SKM-1 (cell line): ENCODE results near the gene CLASP2.
"Not testable (repeated sequence)": the region's sequence is repeated elsewhere in the genome, so short reads cannot be mapped to it uniquely, and the experiment has no call there.

Source experiments
- DNase-seq: peaks from one replicate; lab custom pipeline; 2025; ENCODE audit not compliant: unreplicated experiment; lab: John Stamatoyannopoulos, UW

Gene CLASP2

GRCh38 chr3:33690341-33690740 lies 27.7 kb downstream of the CLASP2 start:
- no peak for DNase-seq

GRCh38 chr3:33687406-33688010 lies 30.5 kb downstream of the CLASP2 start:
- no peak for DNase-seq

DNA sequence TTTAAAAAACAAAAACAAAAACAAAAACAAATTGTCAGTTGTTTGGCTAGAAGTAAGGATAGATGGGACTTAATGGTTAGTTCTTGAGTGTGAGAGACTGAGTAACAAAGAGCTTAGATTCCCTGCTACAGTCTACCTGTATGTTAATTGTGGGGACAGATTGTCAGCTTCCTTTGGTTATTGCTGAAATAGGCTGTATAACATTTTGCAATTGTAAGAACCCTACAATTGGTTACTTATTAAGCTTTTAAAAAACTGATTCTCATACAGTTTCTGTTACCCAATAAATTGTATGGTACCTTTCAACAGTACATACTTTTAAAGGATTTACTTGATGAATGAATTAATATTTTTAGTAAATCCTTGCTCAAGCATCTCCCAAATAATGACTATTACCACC lies 35.3 kb downstream of the CLASP2 start:
- DNase-seq = no peak

DNA sequence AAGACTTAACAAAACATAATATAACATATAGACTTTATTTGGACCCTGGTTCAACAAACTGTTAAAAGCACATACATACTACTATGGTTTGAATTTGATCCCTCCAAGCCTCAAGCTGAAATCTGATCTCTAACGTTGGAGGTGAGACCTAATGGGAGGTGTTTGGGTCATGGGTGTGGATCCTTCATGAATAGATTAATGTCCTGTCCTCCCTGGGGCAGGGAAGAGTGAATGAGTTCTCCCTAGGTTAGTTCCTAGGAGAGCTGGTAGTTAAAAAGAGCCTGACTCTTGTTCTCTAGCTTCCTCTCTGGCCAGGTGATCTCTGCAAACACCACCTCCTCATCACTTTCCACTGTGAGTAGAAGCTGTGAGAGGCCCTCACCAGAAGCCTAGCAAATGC lies 36.4 kb downstream of the CLASP2 start:
- no peak for DNase-seq

DNA sequence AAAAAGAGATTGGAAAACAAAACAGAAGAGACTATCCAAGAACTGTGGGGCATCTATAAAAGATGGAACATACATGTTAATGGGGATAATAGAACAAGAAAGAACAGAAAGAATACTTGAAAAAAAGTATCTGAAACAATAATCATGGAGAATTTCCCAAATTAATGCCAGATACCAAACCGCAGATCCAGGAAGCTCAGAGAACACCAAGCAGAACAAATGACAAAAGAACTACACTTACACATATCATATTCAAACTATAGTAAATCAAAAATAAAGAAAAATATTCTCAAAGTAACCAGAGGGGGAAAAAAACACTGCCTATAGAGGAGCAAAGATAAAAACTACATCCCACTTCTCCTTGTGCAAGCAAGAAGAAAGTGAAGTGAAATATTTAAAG lies 40.0 kb downstream of the CLASP2 start:
- no peak for DNase-seq

DNA sequence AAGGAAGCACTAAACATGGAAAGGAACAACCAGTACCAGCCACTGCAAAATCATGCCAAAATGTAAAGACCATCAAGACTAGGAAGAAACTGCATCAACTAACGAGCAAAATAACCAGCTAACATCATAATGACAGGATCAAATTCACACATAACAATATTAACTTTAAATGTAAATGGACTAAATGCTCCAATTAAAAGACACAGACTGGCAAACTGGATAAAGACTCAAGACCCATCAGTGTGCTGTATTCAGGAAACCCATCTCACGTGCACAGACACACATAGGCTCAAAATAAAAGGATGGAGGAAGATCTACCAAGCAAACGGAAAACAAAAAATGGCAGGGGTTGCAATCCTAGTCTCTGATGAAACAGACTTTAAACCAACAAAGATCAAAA lies 44.6 kb downstream of the CLASP2 start:
- DNase-seq = not testable (repeated sequence)

GRCh38 chr3:33668618-33669017 lies 49.4 kb downstream of the CLASP2 start:
- no peak for DNase-seq

GRCh38 chr3:33665294-33665693 lies 52.8 kb downstream of the CLASP2 start:
- no peak for DNase-seq

- DNase-seq = peak; percentile 49
Observed at GRCh38 chr3:33664195-33664594, 53.9 kb downstream of the CLASP2 start.

- DNase-seq = no peak
Observed at GRCh38 chr3:33663042-33663441, 55.0 kb downstream of the CLASP2 start.

DNA sequence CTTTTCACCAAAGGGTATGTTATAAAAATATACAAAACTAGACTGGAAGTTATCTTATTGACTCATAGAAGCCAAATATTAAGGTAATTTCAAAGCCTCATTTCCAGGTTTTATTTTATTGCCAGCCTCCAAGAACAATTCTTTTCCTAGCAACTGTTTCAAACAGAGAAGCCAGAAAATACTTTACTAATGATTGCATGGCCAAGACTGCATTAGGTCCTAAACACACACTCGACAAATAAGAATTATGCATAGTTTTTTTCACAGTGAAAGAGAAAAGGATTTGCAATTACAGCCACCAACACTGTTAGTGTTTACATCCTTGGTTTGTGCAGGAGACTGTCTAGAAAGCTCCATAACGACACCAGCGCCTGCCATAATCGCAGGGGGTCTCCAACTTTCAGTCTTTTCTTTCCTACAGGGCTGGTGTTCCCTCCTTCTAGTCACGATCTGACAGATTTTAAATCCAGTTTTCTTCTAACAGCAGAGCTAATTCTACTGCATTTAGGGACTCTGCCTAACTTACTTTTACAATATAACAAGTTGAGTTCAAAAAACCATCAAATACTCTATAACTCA lies 58.1 kb downstream of the CLASP2 start:
- no peak for DNase-seq

GRCh38 chr3:33658991-33659848 lies 58.8 kb downstream of the CLASP2 start:
- DNase-seq = no peak

DNA sequence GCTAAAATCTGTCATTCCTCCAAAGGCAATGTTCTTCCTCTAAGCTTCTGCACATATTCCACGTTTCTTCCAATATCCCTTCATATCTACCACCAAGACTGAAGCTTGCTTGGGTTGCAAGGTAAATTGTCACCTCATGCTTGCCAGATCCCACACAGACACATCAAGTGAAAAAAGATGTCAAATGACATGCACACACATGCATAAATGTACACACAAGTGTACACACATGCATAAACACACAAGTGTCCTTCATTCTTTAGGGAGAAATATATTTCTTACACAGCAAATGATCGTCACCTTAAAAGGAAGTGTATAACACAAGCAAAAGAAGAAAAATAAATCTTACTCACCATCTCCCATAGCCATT lies 59.4 kb downstream of the CLASP2 start:
- DNase-seq = no peak

- DNase-seq = no peak
Observed at GRCh38 chr3:33658039-33658438, 60.0 kb downstream of the CLASP2 start.

DNA sequence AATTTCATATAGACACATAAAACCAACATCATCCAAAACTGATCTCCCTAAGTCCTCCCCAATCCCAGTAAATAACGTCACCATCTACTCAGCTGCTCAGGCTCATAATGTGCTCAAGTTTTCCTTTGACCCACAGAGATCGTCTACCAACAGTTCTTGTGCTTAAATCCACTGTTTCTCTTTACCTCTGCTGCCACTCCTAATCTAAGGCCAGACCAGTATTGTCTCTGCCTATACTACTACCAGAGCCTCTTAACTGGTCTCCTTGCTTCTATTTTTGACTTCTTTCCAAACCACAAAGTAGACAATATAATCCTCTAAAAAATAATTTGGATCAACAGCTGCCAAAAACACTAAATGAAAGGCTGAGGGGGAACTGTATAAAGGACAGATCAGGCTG lies 65.3 kb downstream of the CLASP2 start:
- DNase-seq = no peak

GRCh38 chr3:33651101-33651500 lies 67.0 kb downstream of the CLASP2 start:
- not testable (repeated sequence) for DNase-seq

DNA sequence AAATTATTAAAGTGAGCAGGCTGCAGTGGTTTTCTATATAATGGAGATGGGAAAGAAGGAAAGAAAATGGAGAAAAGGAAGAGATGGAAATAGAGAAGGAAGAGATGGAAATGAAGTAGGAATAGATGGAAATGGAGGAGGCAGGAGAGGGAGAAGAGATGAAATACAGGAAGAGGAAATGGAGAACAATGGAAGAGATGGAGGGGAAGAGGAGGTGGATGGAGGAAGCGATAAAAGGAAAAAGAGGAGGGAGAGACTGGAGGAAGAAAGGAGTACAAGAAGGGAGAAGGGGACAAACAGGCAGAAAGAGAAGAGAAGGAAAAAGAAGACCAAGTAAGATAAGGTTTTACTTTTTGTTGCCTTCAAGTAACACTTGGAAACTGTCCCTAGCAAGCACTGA lies 67.6 kb downstream of the CLASP2 start:
- no peak for DNase-seq

DNA sequence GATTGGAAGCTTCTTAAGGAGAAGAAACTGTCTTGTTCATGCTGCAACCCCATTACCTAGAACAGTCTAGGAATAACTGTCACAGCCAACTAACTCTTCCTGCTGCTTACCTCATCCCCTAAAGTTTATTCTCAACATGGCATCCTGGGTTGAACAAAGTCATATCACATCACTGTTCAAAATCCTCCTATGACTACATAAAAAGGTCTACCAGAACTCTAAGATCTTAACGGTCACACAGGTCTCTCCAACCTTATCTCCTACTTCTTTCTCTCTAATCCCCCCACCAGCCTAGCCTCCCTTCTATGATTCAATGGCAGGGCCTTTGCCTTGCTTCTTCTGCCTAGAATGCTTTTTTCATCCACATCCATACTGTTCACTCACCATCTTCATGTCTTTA lies 69.3 kb downstream of the CLASP2 start:
- no peak for DNase-seq

DNA sequence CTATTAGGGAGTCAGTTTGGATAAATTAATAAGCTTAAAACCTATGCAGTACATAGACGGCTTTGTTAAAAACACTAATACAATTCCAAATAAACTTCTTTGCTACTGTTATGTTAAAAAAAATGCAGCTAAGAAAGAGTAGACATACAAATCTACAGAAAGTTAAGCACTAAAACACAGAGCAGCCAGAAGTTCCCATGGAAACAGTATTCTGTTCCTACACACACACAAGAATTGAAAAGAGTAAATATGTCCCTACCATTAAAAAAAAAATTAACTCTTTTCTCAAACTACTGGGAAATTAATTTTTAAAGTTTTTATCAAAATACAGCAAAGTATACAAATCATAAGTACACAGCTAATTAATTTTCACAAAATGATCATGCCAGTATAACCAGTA lies 71.6 kb downstream of the CLASP2 start:
- DNase-seq = no peak

- no peak for DNase-seq
Observed at GRCh38 chr3:33645060-33645647, 72.9 kb downstream of the CLASP2 start.

DNA sequence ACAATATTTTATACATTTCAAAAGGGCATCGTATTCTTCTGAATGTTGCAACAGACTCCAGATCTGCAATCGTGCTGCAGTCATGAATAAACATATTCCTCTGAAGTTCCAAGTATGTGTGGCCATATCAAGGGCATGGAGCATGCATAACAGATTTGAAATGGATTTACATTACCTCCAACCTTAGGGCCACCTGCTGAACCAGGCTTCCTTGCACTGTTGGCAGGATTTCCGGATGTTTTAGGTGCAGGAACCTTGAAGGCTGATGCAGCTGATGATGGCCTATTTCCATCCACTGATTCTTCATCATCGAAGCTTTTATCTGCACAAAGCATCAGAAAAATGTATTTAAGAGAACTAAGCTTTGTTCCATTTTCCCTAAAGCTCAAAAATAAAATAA lies 73.5 kb downstream of the CLASP2 start:
- DNase-seq = no peak

DNA sequence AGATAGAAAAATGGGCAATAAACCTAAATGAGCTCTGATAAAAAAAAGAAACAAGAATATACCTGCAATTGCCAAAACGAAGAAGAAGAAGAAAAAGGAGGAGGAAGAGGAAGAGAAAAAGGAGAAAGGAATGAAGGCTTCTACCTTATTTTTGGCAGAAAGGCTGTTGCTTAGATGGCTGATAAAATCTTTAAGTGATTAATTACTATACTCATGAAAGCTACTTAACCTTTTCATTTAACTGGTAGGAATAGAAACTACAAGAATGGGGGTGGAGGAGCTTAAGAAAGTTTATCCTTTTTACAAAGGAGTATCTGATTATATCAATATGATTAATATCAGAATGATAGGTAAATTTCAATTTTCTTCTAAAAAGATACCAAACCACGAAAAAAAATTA lies 75.2 kb downstream of the CLASP2 start:
- DNase-seq = no peak
